Transverse colon (tissue), 4 donors: ENCODE data around the gene EME1.
"Not testable (repeated sequence)": the region's sequence is repeated elsewhere in the genome, so short reads cannot be mapped to it uniquely, and the experiment has no call there.

Experiments
- CTCF ChIP-seq, 5 experiments: fragments of 200-600 bp in 3 of 5; fragments of 450-650 bp in 2 of 5; sonication (generic) in 3 of 5; IDR thresholded peaks; 1 replicate in 2 of 5; 2 replicates in 3 of 5; pipeline ENCODE4 v1.5.1; 2016 to 2017; ENCODE audit warnings: antibody characterized with exemption in 5 of 5, inconsistent platforms in 3 of 5, mild to moderate bottlenecking in 2 of 5, moderate library complexity in 1 of 5
- POLR2AphosphoS5 ChIP-seq, 3 donors: sonication (generic); formaldehyde crosslinking; IDR thresholded peaks; one replicate each; pipeline ENCODE4 v1.6.1; 2016; ENCODE audit warnings: antibody characterized with exemption in 3 of 3

GRCh38 chr17:50398672-50399071 is 25.6 kb downstream of the EME1 start:
- not testable (repeated sequence) for TF ChIP-seq CTCF, POLR2AphosphoS5 (IDR thresholded peaks at IDR 0.05)
